A549 (cell line): ENCODE measurements around the gene VDAC2. TPM values are rescaled to one million over a fixed set of nuclear protein-coding genes. Genes with fewer than 3 reads are reported as not detected.

ENCODE experiments used
- ATAC-seq, 2 experiments: fragments of 200-7000 bp in 1 of 2; fragments of >200 bp in 1 of 2; cut with Nextera tagmentation in 1 of 2; cut with Tn5 transposase in 1 of 2; 3 replicates each; pipeline versions ENCODE4 v1.8.0 to v1.9.1; 2018 to 2020; ENCODE audit warnings: mild to moderate bottlenecking in 1 of 2, moderate library complexity in 1 of 2
- CTCF ChIA-PET: fragments of 300-600 bp; sonication (Branson Sonifier 250); formaldehyde crosslinking; extraction: SDS; loops from one replicate; lab custom pipeline; 2021; ENCODE audit warnings: antibody characterized with exemption, inconsistent platforms; lab: Yijun Ruan, JAX
- POLR2A ChIA-PET: fragments of 350-600 bp; formaldehyde crosslinking; extraction: SDS; loops from one replicate; lab custom pipeline; 2021; ENCODE audit warnings: antibody characterized with exemption, inconsistent platforms; lab: Yijun Ruan, JAX
- DNase-seq, 2 experiments: peaks; one replicate each; pipeline versions ENCODE4 v3.0.0 to v3.0.0-alpha.2; 2011 to 2016; ENCODE audit warnings: low read depth in 1 of 2, low spot score in 1 of 2
- FAIRE-seq: peaks from 2 replicates; lab custom pipeline; 2011; peaks lifted over from hg19 to GRCh38; lab: Jason Lieb, UNC
- H3K27ac ChIP-seq, 2 experiments: fragments of >200 bp; sonication (Bioruptor Twin); formaldehyde crosslinking; 3 replicates each; pipeline ENCODE4 v1.5.1; 2016 to 2017
- H3K4me1 ChIP-seq: fragments of >200 bp; sonication (Bioruptor Twin); formaldehyde crosslinking; 3 replicates; pipeline ENCODE4 v1.6.1; 2016
- H3K4me2 ChIP-seq: fragments of >200 bp; sonication (Bioruptor Twin); formaldehyde crosslinking; 3 replicates; pipeline ENCODE4 v1.6.1; 2016
- H3K4me3 ChIP-seq: fragments of >200 bp; sonication (Bioruptor Twin); formaldehyde crosslinking; 3 replicates; pipeline ENCODE4 v1.5.1; 2016
- H3K9me3 ChIP-seq: fragments of >200 bp; sonication (Bioruptor Twin); formaldehyde crosslinking; 3 replicates; pipeline ENCODE4 v1.6.1; 2016
- BHLHE40 ChIP-seq: IDR thresholded peaks from 2 replicates; pipeline ENCODE4 v1.6.1; 2012; ENCODE audit warnings: low read depth, low read length, inconsistent platforms
- CBX2 ChIP-seq: fragments of 200-600 bp; sonication (generic); IDR thresholded peaks from 2 replicates; pipeline ENCODE4 v1.6.1; 2016; ENCODE audit warnings: low read depth, mild to moderate bottlenecking, borderline replicate concordance
- CBX8 ChIP-seq: fragments of 200-600 bp; sonication (generic); IDR thresholded peaks from 2 replicates; pipeline ENCODE4 v1.6.1; 2016
- CHD2 ChIP-seq: fragments of 150-350 bp; IDR thresholded peaks from 2 replicates; pipeline ENCODE4 v1.6.1; 2014; ENCODE audit warnings: low read length; ENCODE audit not compliant: partially characterized antibody
- CHD4 ChIP-seq: fragments of 200-600 bp; sonication (generic); IDR thresholded peaks from 2 replicates; pipeline ENCODE4 v1.6.1; 2016; ENCODE audit warnings: antibody characterized with exemption, mild to moderate bottlenecking, borderline replicate concordance
- EP300 ChIP-seq, 2 experiments: fragments of >200 bp; sonication (Bioruptor Twin); formaldehyde crosslinking; IDR thresholded peaks; 2 replicates in 1 of 2; 3 replicates in 1 of 2; pipeline ENCODE4 v1.6.1; 2016 to 2017
- ESRRA ChIP-seq: fragments of 150-350 bp; IDR thresholded peaks from 2 replicates; pipeline ENCODE4 v1.6.1; 2014; ENCODE audit warnings: mild to moderate bottlenecking, low read length, borderline replicate concordance
- FOSB ChIP-seq: fragments of 250-450 bp; sonication (Bioruptor Pico); IDR thresholded peaks from 2 replicates; pipeline ENCODE4 v1.5.0; 2020; ENCODE audit warnings: mild to moderate bottlenecking, moderate library complexity
- FOXS1 ChIP-seq: fragments of 250-450 bp; sonication (Bioruptor Pico); IDR thresholded peaks from 2 replicates; pipeline ENCODE4 v1.5.0; 2020; ENCODE audit warnings: mild to moderate bottlenecking, moderate library complexity
- HDAC2 ChIP-seq: fragments of 200-600 bp; sonication (generic); IDR thresholded peaks from 2 replicates; pipeline ENCODE4 v1.6.1; 2016
- JUN ChIP-seq, 2 experiments: fragments of >200 bp; sonication (Bioruptor Twin); formaldehyde crosslinking; IDR thresholded peaks; 2 replicates in 1 of 2; 3 replicates in 1 of 2; pipeline ENCODE4 v1.6.1; 2016 to 2017
- JUNB ChIP-seq: fragments of >200 bp; sonication (Bioruptor Twin); formaldehyde crosslinking; IDR thresholded peaks from 2 replicates; pipeline ENCODE4 v1.6.1; 2016
- MAFK ChIP-seq: fragments of 450-650 bp; IDR thresholded peaks from 2 replicates; pipeline ENCODE4 v1.6.1; 2014; ENCODE audit not compliant: partially characterized antibody
- POLR2AphosphoS2 ChIP-seq: conservative IDR thresholded peaks from 2 replicates; pipeline ENCODE4 v1.6.1; 2012; ENCODE audit warnings: low read length, improper control_type of control experiment, inconsistent platforms
- RCOR1 ChIP-seq: fragments of 150-350 bp; IDR thresholded peaks from 2 replicates; pipeline ENCODE4 v1.6.1; 2014; ENCODE audit warnings: antibody characterized with exemption, low read length, low read depth
- TFCP2L1 ChIP-seq: fragments of 250-450 bp; sonication (Bioruptor Pico); IDR thresholded peaks from 2 replicates; pipeline ENCODE4 v1.5.0; 2021; ENCODE audit warnings: mild to moderate bottlenecking
- TP53 ChIP-seq: fragments of 250-450 bp; sonication (Bioruptor Pico); IDR thresholded peaks from 2 replicates; pipeline ENCODE4 v1.5.0; 2021; ENCODE audit warnings: mild to moderate bottlenecking, moderate library complexity
- ZFP36 ChIP-seq: fragments of 450-650 bp; IDR thresholded peaks from 2 replicates; pipeline ENCODE4 v1.6.1; 2014; ENCODE audit warnings: borderline replicate concordance; ENCODE audit not compliant: partially characterized antibody
- WGBS: methylation state at CpG from one replicate; pipeline ENCODE4 v1.1.6; 2017; ENCODE audit errors: missing lambda C conversion rate; 5-methylcytosine and 5-hydroxymethylcytosine counted together
- polyA plus RNA-seq, 4 experiments: library from polyadenylated mRNA; depleted of rRNA in 3 of 4; stranded (reverse); fragments of >200 nt; fragmentation: RNase III in 1 of 4; extraction: RNeasy Plus Mini Kit Qiagen cat#74134 plus additional on column Dnase treatment in 1 of 4; gene quantifications; 2 replicates in 3 of 4; 3 replicates in 1 of 4; pipeline ENCODE4 v1.2.3, GENCODE V29; 2011 to 2017
- TF ChIP-seq, protein P1 (sequence below): fragments of 250-450 bp; sonication (Bioruptor Pico); IDR thresholded peaks from 2 replicates; pipeline ENCODE4 v1.5.0; 2021; ENCODE audit warnings: mild to moderate bottlenecking, moderate library complexity, borderline replicate concordance
- TF ChIP-seq, protein P2 (sequence below): IDR thresholded peaks from 2 replicates; pipeline ENCODE4 v1.6.1; 2012
- TF ChIP-seq, protein P3 (sequence below): fragments of >200 bp; sonication (Bioruptor Twin); formaldehyde crosslinking; IDR thresholded peaks from 2 replicates; pipeline ENCODE4 v1.6.1; 2016
- TF ChIP-seq, protein P4 (sequence below): fragments of >200 bp; sonication (Bioruptor Twin); formaldehyde crosslinking; IDR thresholded peaks from 3 replicates; pipeline ENCODE4 v1.6.1; 2016
- TF ChIP-seq, protein P5 (sequence below): IDR thresholded peaks from 2 replicates; pipeline ENCODE4 v1.6.1; 2012; ENCODE audit warnings: low read depth, borderline replicate concordance

Gene VDAC2
- polyA plus RNA-seq, 2 of the 4 experiments (the other 2 are of a cell fraction) = 273 to 285 TPM

DNA sequence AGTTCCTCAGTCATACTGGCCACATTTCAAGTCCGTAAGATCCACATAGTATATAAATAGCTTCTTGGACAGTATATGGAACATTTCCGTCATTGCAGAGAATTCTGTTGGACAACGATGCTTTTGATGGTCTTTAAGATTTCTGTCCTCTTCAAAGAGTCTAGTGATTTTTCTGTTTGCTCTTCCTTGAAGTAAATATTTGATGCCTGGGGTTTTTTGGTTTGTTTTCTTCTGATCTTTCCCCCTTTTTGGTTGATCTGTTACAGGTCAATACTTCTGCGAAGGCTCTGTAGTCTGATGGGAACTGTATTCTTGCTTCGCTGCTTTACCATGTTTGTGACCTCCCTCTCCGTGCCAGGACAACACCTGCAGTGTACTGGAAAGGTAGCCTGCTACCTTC lies 42.3 kb upstream of the VDAC2 start:
- no peak overlapping the region for H3K27ac ChIP-seq
- CTCF ChIA-PET = interaction anchor here (0.6 to 2.0 kb wide), 3 partner anchors 20 to 67 kb away, joined by 3 to 6 read pairs (median 3); partner anchors contain the start of gene COMTD1
- FAIRE-seq (no peak), ATAC-seq (no peak)
- POLR2A ChIA-PET = no interaction called here
- TF ChIP-seq BHLHE40 (no peak), ESRRA (no peak), JUN (IDR thresholded peaks at IDR 0.05) (no peak), CHD2 (no peak), EP300 (IDR thresholded peaks at IDR 0.05) (no peak), CBX2 (no peak), TFCP2L1 (CRISPR knock-in tag) (no peak), FOSB (CRISPR knock-in tag) (no peak), MAFK (no peak), HDAC2 (no peak), CBX8 (no peak), FOXS1 (no peak), TP53 (no peak), POLR2AphosphoS2 (no peak), RCOR1 (no peak)
- TF ChIP-seq, protein P1, sequence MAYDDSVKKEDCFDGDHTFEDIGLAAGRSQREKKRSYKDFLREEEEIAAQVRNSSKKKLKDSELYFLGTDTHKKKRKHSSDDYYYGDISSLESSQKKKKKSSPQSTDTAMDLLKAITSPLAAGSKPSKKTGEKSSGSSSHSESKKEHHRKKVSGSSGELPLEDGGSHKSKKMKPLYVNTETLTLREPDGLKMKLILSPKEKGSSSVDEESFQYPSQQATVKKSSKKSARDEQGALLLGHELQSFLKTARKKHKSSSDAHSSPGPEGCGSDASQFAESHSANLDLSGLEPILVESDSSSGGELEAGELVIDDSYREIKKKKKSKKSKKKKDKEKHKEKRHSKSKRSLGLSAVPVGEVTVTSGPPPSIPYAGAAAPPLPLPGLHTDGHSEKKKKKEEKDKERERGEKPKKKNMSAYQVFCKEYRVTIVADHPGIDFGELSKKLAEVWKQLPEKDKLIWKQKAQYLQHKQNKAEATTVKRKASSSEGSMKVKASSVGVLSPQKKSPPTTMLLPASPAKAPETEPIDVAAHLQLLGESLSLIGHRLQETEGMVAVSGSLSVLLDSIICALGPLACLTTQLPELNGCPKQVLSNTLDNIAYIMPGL = no peak
- TF ChIP-seq, protein P2, sequence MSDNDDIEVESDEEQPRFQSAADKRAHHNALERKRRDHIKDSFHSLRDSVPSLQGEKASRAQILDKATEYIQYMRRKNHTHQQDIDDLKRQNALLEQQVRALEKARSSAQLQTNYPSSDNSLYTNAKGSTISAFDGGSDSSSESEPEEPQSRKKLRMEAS = no peak
- TF ChIP-seq, protein P3, sequence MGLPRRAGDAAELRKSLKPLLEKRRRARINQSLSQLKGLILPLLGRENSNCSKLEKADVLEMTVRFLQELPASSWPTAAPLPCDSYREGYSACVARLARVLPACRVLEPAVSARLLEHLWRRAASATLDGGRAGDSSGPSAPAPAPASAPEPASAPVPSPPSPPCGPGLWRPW = no peak
- TF ChIP-seq, protein P4, sequence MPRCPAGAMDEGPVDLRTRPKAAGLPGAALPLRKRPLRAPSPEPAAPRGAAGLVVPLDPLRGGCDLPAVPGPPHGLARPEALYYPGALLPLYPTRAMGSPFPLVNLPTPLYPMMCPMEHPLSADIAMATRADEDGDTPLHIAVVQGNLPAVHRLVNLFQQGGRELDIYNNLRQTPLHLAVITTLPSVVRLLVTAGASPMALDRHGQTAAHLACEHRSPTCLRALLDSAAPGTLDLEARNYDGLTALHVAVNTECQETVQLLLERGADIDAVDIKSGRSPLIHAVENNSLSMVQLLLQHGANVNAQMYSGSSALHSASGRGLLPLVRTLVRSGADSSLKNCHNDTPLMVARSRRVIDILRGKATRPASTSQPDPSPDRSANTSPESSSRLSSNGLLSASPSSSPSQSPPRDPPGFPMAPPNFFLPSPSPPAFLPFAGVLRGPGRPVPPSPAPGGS = no peak
- TF ChIP-seq, protein P5, sequence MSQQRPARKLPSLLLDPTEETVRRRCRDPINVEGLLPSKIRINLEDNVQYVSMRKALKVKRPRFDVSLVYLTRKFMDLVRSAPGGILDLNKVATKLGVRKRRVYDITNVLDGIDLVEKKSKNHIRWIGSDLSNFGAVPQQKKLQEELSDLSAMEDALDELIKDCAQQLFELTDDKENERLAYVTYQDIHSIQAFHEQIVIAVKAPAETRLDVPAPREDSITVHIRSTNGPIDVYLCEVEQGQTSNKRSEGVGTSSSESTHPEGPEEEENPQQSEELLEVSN = no peak
- TF ChIP-seq, all 56 proteins: peak for 0
- Histone ChIP-seq H3K4me3 (no peak overlapping the region), H3K9me3 (no peaks in the 10 kb centered on the region), H3K4me1 (peaks cover 15% of the 10 kb centered on the region), H3K4me2 (no peak overlapping the region)
- no peak for DNase-seq
- 86% methylated on average over 6 of the region's 6 CpGs for WGBS

DNA sequence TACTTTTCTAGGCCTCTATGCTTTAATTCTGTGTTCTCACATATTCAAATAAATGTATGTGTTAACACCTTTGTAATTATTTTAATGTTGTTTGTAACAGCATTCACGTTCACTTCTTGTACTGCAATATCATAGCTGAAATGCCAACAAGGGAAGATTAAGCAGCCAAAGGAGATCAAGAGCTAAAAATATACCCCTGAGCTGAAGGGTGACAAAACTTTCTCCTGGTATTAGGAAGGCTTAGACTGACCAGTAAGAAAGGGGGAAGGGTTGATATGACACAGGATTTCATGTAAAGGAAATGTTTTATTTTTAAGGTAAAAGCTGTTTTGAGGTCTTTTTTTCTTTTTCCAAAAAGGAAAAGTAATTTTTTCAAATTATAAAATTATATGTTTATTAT lies 40.4 kb upstream of the VDAC2 start:
- DNase-seq (no peak), ATAC-seq (no peak), FAIRE-seq (no peak)
- TF ChIP-seq JUNB = no peak
- TF ChIP-seq CBX2 = no peak
- no peak for TF ChIP-seq TFCP2L1 (CRISPR knock-in tag)
- TF ChIP-seq ZFP36 = no peak
- TF ChIP-seq POLR2AphosphoS2 = no peak
- no peak for TF ChIP-seq CHD4
- no peak for TF ChIP-seq FOSB (CRISPR knock-in tag)
- Histone ChIP-seq H3K4me3 (no peak overlapping the region), H3K27ac (no peak overlapping the region), H3K4me1 (peaks cover 15% of the 10 kb centered on the region), H3K9me3 (no peaks in the 10 kb centered on the region), H3K4me2 (no peak overlapping the region)
- POLR2A ChIA-PET = no interaction called here
- CTCF ChIA-PET = interaction anchor here (1.0 kb wide), 1 partner anchor 14 kb away, joined by 3 read pairs; no protein-coding TSS in a partner anchor
- 76% methylated on average over 1 of the region's 1 CpG for WGBS
